SK-MEL-5 (cell line): ENCODE measurements around the gene ITPRID2. TPM values are rescaled to one million over a fixed set of nuclear protein-coding genes. Genes with fewer than 3 reads are reported as not detected.

Experiments
- DNase-seq: peaks from one replicate; pipeline ENCODE4 v3.0.0-alpha.2; 2016; ENCODE audit warnings: low read depth, low spot score
- in situ Hi-C: cut with HindIII; loops from 2 replicates; pipeline ENCODE4 v1.10.0; 2016; ENCODE audit warnings: low sequenced_read_pairs, high pct_unique_total_duplicates, low pct_unique_long_range_greater_than_20kb
- polyA plus RNA-seq, 2 experiments: library from polyadenylated mRNA; depleted of rRNA; stranded (reverse); fragments of >200 nt; gene quantifications; 2 replicates each; pipeline ENCODE4 v1.2.3, GENCODE V29; 2015
- total RNA-seq: library from RNA; depleted of rRNA; stranded (reverse); fragments of >200 nt; shearing (Covaris generic); gene quantifications from 2 replicates; pipeline ENCODE4 v1.2.3, GENCODE V29; 2014; rRNA removed

Gene ITPRID2
- total RNA-seq = 106 and 112 TPM in 2 replicates
- polyA plus RNA-seq (2015; cell fraction: cytosol; rRNA removed) = 64.6 and 82.9 TPM in 2 replicates
- polyA plus RNA-seq (2015; cell fraction: nucleus; rRNA removed) = 179 and 222 TPM in 2 replicates

DNA sequence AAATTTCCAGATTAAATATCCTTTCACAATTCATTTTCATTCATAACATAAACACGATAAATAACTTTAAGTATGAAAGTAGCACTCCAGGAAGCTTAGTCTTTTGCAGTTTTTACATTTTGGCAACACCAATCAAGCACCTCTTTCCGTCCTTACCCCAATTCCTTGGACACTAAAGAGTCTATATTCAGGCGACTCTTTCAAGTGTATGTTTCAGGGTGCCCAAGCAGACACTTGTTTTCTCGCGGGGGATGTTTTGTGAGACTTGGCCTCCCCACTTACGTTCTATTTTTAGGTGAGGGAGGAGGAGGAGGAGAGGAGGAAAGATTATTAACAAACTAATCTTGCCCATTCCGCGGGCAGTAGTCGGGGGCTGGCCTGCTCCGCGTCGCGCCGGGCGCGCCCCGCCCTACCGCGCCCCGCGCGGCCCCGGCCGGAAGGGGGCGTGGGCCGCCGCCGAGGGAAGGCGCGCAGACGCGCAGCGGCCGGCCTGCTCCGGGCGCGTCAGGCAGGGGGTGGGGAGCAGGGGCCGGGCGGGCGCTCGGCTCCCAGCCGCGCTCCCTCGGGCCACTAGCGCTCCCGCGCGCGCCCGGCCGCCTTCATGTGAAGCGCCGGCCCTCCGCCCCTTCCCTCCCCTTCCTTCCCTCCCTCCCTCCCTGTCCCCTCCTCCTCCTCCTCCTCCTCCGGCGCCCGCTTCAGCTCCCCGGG lies at the start of gene ITPRID2:
ITPRID2 (plus strand) TSS at position 473 of the 708 bp plus-strand sequence. CDS start 337 bp downstream, outside the sequence.
- DNase-seq = peak; percentile 84
- in situ Hi-C loops = no loop called here

DNA sequence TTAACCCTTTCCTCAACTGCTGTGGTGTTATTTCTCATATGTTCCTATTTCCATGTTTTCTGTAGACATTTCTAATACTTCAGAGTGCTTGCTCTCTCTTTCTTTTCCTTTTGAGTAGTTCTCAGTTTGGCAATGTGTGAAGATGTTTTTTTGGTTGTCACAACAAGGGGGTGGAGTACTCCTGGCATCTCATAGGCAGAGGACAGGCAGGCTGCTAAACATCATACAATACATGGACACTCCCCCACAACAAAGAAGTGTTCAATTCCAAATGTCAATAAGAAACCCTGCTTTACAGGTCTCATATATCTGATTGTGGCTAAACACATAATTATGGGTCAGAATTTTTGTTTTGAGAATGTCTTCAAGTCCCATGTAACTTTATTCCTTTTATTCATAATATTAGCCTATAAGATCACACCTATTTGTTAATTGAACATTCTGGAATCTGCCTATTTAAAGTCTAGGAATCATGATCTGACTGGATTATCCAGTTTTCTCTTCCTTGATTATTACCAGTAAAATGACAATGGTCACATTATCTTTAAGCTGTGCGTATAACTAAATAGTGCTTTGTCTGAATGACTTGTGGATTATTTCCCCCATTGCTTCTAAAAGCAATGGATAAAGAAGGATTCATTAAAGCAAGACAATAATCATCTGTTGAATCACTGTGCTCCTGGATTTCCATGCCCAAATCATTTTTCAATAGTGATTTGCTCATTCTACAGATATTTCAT lies 46.8 kb upstream of the ITPRID2 start:
- peak; percentile 91 for DNase-seq

DNA sequence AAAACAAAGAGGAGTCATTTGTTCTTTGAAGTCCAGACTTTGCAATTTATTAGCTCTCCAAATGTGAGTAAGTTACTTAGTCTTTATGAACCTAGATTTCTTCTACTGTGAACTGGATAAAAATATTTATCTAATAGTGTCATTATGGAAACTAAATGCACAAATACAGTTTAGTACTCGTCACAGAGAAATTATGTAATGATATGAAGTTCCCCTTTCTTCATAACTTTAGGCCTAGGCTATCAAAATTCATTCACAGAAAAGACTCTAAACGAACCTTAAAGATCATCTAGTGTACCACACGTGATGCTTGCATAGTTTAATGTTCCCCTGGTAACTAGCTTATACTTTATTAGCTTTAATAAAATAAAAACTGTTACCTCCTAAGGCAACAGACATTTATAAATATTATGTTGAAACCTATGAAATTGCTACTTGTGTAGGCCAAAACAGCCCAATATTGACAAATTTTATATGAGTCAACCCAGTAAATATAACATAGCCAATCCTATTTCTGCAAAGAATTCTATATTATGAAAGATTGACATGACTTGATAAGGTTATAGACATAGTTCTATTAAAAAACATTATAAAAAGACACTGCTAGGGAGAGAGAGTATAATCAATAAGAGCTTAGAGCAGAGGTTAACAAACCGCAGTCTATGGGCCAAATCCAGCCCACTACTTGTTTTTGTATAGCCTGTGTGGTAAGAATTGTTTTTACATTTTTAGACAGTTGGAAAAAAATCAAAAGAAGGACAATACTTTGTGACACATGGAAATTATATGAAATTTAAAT lies 44.9 kb upstream of the ITPRID2 start:
- no peak for DNase-seq
- in situ Hi-C loops = no loop called here

More for the DNA sequence above, 46.8 kb upstream of the ITPRID2 start:
- in situ Hi-C loops = no loop called here

DNA sequence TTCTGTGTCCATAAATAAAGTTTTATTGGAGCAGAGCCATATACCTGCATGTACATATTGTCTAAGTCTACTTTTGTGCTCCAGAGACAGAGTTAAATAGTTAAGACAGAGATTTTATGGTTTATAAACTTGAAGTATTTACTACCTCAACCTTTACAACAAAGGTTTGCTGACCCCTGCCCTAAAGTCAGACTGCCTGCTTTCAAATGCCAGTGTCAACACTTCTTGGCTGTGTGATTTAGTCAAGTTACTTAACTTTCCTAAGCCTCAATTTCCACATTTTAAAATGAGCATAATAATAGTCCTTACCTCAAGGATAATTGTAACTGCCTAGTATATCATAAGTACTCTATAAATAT lies 44.4 kb upstream of the ITPRID2 start:
- in situ Hi-C loops = no loop called here
- DNase-seq = no peak

DNA sequence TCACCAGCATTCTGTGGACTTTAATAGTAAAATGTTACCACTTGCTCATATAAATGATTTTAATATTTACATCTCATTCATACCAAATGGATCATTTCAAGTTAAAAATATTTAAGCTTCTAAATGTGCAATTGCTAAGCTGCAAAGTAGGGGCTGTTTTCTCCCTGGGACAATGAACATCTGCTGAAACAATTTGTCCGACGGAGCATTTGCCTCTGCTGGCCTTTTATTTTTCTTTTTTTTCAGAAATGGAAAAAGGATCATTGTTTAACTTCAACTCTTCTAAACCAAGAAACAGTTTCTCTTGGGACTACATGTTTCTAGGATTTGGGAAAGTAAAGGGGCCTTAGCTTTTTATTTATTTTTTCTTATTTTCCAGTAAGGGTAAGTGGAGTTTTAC lies 43.8 kb upstream of the ITPRID2 start:
- no peak for DNase-seq
- in situ Hi-C loops = no loop called here

DNA sequence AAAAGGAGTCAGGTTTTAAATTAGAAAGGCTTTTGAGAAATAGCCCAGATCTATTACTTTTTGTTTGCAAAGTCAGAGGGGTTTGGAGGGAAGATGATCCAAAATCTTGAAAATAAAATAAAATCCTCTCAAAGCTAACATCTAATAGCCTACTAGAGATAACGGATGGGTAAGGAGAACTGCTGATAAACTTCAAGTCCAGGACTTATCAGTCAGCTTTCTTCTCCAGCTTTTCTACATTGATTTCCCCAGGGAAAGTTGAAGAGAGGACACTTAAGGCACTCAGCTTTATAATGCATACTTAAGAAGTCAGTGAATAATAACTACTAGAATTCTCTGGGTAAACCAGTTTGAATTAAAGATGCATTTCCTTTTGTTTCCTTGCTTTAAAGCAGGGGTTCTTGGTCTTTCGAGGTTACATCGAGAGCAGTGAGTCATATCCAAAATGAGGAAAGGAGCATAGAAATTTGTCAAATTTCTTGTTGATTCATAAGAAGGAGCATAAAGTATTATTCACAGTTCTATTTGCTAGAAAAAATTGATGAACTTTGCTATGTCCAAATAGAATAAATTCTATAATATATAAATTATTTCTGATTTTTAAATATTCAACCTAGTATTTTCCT lies 43.2 kb upstream of the ITPRID2 start:
- in situ Hi-C loops = no loop called here
- DNase-seq = no peak

DNA sequence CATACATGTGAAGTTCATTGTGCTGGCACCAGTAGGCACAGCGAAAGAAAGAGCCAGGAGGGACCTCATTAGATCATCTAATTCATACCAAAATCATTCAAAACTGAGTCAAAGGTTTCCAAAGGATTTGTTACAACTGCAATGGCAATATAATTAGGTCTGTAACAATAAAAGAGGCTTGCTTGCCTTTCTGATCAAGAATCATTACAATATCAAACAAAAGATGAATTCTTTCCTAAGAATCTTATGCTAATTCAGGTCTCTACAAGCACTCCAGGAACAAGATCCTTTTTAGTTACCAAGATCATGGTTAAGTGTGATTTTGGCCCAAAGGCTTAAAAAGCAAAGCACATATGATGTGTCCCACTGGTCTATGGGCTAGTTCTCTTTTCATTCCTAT lies 41.9 kb upstream of the ITPRID2 start:
- in situ Hi-C loops = no loop called here
- DNase-seq = no peak

DNA sequence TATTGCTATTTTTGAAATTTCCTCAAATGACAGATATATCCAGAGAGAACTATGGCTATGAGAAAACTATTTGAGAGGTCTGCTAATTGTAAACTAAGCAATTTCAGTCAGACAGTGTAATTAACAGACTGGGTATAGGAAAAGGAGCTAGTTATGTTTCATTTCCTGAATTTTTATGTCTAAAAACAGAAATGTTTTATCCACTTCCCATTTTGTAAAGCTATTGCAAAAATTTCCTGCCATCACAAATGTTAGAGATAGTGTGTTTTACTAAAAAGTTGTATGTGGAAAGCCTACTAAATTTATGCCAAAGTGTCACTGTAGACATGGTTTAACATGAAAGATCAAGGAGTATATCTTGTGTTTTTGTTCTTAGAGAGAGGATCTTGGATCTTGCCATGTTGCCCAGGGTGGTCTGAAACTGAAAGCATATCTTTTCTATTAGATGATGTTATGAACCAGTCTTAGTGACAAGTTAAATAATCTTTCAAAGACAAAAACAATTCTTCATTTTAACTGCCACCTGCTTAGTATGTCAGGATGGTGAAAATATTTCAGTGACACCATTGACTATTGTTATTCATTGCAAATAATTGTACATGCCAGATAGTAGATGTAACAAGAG lies 40.5 kb upstream of the ITPRID2 start:
- no peak for DNase-seq
- in situ Hi-C loops = no loop called here

DNA sequence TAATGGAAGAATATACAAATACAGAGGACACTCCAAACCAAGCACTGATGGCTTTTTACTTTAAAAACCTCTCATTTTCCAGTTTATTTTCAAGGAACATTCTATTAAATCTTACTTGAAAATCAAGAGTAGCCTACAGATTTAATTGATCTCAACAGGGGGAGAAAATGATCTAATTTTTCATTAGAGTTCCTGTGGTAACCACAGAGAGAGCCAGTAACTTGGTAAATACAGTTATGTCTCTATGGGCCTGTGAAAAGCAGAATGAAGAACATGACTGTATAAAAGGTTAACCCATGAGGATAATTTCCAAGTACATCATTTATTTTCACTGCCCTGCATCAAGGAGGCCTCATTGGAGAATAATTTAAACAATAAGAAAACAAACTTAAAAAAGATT lies 39.8 kb upstream of the ITPRID2 start:
- DNase-seq = no peak
- in situ Hi-C loops = no loop called here

DNA sequence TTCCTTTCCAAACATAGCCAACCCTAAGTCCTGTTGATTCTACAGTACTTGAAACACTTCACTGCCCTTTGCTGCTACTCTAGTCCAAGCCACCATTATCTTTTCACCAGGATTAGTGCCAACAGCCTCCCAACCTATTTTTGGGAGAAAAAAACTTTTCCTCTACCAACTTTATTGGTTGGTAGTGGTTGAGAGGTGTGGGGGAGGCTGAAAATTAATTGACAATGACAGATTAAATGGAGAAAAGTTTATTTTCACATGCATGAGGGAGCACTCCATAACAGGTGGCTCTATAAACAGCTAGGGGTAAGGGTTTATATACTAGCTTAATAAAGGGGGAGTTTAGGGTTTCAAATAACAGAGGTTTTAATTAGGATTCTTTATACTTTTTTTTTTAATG lies 37.8 kb upstream of the ITPRID2 start:
- in situ Hi-C loops = no loop called here
- DNase-seq = no peak

DNA sequence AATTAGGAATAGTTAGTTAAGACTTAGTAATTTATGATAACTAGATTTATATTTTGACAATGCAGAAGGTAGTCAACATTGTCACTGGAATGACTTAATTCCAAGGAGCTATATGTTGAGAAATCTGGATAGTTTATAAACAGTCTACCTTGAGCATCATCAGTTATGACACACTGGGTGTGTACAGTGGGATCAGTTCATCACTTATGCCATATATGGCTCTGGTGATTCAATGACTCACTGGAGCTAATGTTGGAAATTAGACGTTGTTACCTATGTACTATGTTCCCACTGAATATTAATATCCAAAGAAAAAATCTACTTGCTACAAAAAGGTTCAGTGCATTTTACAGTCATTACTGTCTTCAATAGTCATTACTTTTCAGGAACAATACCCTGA lies 34.0 kb upstream of the ITPRID2 start:
- in situ Hi-C loops = no loop called here
- DNase-seq = no peak

DNA sequence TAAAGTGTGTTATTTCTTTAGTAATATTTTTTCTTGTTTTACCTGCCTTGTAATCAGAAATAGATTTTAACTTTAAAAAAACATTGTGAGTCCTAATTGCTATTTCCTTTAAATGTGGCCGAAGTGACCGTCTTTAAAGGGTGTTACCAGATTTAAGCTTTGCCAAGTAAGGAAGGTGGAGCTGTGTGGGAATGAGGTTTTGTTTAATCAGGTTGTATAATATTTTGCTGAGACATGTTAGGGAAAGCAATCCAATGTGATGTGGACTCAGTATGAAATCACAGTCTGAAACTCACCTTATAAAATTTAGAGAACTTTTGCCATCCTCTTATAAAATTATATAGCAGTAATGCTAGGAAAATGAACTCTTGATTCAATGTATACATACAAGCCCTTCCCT lies 32.9 kb upstream of the ITPRID2 start:
- in situ Hi-C loops = no loop called here
- no peak for DNase-seq

DNA sequence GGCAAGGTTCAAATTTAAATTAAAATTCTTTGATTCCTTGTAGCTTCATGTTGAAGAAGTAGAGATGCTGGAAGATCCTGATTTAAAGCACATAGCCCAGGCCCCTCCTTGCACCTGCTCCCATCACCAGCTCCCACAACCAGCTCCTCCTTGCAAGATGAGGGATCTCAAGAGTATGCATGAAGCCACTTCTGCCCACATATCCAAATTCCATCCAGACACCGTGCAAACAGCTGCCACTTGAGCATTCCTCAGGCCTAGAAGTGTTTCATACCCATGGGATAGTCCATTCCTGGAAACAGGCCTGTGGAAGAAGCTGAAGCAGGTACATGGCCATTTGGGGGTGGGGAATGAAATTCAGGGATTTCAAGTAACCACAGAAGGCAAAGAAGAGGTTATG lies 32.4 kb upstream of the ITPRID2 start:
- in situ Hi-C loops = no loop called here
- DNase-seq = no peak

DNA sequence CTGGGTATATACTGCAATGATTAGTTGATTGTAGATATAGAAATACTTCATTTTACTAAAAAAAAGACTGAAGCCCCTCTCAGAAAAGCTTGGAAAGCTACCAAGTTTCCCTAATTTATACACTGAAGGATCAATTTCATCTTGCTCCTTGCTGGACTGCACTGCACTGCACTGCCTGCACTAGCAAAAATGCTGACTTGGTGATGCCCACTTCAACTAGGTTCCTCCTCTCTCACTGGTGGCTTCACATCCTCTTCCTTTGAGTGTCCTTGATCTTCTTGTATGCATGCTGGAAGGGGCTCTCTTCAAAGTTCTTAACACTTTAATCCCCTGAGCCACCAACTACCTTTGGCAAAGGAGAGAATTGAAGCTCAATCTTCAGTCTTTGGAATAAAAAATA lies 31.7 kb upstream of the ITPRID2 start:
- DNase-seq = no peak
- in situ Hi-C loops = no loop called here

DNA sequence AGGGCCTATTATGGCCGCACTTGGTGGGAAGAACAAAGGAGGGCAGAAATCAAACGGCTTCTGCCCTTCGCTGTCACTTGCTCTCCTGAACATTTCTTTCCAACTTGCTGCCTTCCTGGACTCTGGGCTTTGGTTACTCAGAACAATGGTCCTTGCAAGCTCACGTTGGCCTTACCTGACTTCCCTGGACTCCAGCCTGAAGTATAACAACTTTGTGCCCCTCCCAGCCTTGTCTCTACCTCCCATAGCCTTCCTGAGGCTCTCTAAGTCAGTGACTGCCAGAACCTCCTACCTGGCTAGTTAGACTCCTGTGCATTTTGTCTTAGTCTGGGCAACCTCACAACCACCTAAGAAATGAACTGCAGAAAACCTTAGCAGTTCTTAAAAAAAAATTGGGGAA lies 30.2 kb upstream of the ITPRID2 start:
- no peak for DNase-seq
- in situ Hi-C loops = no loop called here

DNA sequence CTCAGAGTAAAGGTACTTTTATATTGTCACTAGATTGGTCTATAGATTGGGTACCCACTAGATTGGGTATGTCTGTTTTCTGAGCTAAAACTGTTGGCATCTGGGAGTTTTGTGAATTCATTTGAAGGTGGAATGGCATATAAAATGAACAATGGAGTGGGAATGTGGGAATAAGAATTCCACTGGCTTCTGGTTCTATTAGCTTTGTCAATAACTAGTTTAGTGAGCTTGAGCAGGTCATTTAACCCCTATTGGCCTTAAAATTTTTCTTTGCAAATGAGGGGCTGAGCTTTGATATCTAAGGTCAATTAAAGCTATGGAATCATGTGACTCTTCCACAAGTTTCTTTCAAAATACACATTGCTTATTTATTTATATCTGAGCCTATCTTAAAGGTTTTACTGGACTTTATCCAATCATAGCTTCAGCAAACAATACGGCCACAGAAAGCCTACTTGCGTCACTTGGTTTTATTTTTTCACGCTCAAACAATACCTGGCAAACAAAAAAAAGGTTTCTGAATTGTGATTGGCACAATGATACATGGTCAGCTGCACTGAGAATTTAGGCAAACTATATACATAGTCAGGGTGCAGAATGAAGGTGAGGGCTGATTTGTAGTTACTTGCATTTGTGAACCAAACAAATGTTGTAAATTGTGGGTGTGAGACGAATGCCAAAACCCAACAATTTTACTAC lies 28.8 kb upstream of the ITPRID2 start:
- no peak for DNase-seq
- in situ Hi-C loops = no loop called here

DNA sequence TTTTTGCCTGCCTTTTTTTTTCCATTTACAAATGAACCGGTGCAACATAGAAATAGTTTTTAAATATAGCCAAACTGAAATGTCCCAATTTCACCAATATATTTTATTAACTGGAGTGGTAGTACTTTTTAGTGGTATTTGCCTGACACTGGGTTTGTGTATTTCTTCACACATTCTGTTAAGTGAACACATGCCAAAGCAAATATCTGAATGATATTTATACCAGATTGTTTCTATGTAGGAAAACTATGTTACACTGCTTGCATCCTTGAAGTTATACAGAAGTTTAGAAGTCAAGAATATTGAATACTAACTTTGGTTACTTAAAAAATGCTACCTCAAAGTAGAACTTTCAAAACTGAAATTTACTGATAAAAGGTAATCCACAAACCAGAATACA lies 19.4 kb upstream of the ITPRID2 start:
- in situ Hi-C loops = no loop called here
- DNase-seq = no peak
